SH-SY5Y (cell line): ENCODE data around the gene CMBL.

Experiments
- GATA2 ChIP-seq: IDR thresholded peaks from 2 replicates; pipeline ENCODE4 v1.6.1; 2011; ENCODE audit warnings: mild to moderate bottlenecking, low read depth, low read length
- GATA3 ChIP-seq: IDR thresholded peaks from 2 replicates; pipeline ENCODE4 v1.6.1; 2011; ENCODE audit warnings: low read depth, mild to moderate bottlenecking, low read length, moderate library complexity

- no peak for TF ChIP-seq GATA3
- TF ChIP-seq GATA2, result no peak
Measured at GRCh38 chr5:10289991-10290390, 17.7 kb downstream of the CMBL start.
